CD14-positive monocyte (primary cell): ENCODE results near the gene SSBP3. TPM values are rescaled to one million over a fixed set of nuclear protein-coding genes. Genes with fewer than 3 reads are reported as not detected.

Experiments used
- DNase-seq, 3 donors: peaks; one replicate each; pipeline ENCODE4 v3.0.0-alpha.2; 2011 to 2022
- H2AFZ ChIP-seq: 2 replicates; pipeline ENCODE4 v1.6.0; 2012; ENCODE audit warnings: mild to moderate bottlenecking, low read depth, low read length, inconsistent platforms; ENCODE audit not compliant: insufficient read depth, poor library complexity, severe bottlenecking
- H3K27ac ChIP-seq, 2 donors: 1 replicate in 1 of 2; 2 replicates in 1 of 2; pipeline ENCODE4 v1.5.1; 2012 to 2013; ENCODE audit warnings: low read length in 2 of 2, control low read depth in 1 of 2, inconsistent platforms in 1 of 2, low read depth in 1 of 2, mild to moderate bottlenecking in 1 of 2
- H3K27me3 ChIP-seq, 2 donors: one replicate each; pipeline versions ENCODE4 v1.6.0 to v1.6.1; 2011 to 2013; ENCODE audit warnings: low read length in 2 of 2; ENCODE audit not compliant: control insufficient read depth in 2 of 2, insufficient read depth in 2 of 2
- H3K36me3 ChIP-seq, 2 donors: replicated peaks in 1 of 2; 1 replicate in 1 of 2; 2 replicates in 1 of 2; pipeline versions ENCODE4 v1.5.1 to v1.6.1; 2012 to 2013; ENCODE audit warnings: low read length in 2 of 2, control low read depth in 1 of 2, inconsistent platforms in 1 of 2, mild to moderate bottlenecking in 1 of 2; ENCODE audit not compliant: insufficient read depth in 2 of 2, control insufficient read depth in 1 of 2
- H3K4me1 ChIP-seq, 2 donors: 1 replicate in 1 of 2; 2 replicates in 1 of 2; pipeline versions ENCODE4 v1.5.1 to v1.6.1; 2012 to 2013; ENCODE audit warnings: low read length in 2 of 2, control low read depth in 1 of 2, inconsistent platforms in 1 of 2, mild to moderate bottlenecking in 1 of 2, moderate library complexity in 1 of 2; ENCODE audit not compliant: insufficient read depth in 2 of 2, control insufficient read depth in 1 of 2
- H3K4me2 ChIP-seq: replicated peaks from 2 replicates; pipeline ENCODE3; 2012; ENCODE audit warnings: low read length, moderate library complexity, mild to moderate bottlenecking; ENCODE audit not compliant: poor library complexity, severe bottlenecking; ENCODE audit errors: extremely low read depth
- H3K4me3 ChIP-seq, 3 experiments: fragments of 200-600 bp in 1 of 3; sonication (generic) in 1 of 3; replicated peaks in 1 of 3; 1 replicate in 2 of 3; 2 replicates in 1 of 3; pipeline ENCODE4 v1.5.1; 2011 to 2013; ENCODE audit warnings: low read length in 3 of 3, mild to moderate bottlenecking in 3 of 3, control low read depth in 2 of 3, low read depth in 2 of 3, inconsistent platforms in 1 of 3, moderate library complexity in 1 of 3
- H3K79me2 ChIP-seq: 2 replicates; pipeline ENCODE4 v1.6.0; 2012; ENCODE audit warnings: mild to moderate bottlenecking, control low read depth, inconsistent platforms, low read length, moderate library complexity; ENCODE audit not compliant: insufficient read depth
- H3K9ac ChIP-seq: 2 replicates; pipeline ENCODE4 v1.6.0; 2017; ENCODE audit warnings: low read length, mild to moderate bottlenecking; ENCODE audit not compliant: insufficient read depth, poor library complexity, severe bottlenecking
- H3K9me3 ChIP-seq, 2 donors: replicated peaks in 1 of 2; 1 replicate in 1 of 2; 2 replicates in 1 of 2; pipeline versions ENCODE4 v1.5.1 to v1.6.1; 2012 to 2013; ENCODE audit warnings: low read length in 2 of 2, control low read depth in 1 of 2; ENCODE audit not compliant: control insufficient read depth in 1 of 2, insufficient read depth in 1 of 2
- H4K20me1 ChIP-seq: 2 replicates; pipeline ENCODE4 v1.6.0; 2012; ENCODE audit warnings: mild to moderate bottlenecking, low read length, control low read depth, moderate library complexity; ENCODE audit not compliant: insufficient read depth
- H3K27ac Mint-ChIP-seq, 7 donors: one replicate each; pipeline ENCODE4 v1.8.0; 2020; ENCODE audit warnings: mild to moderate bottlenecking in 7 of 7, mixed read lengths in 7 of 7, moderate library complexity in 6 of 7, inconsistent platforms in 2 of 7
- H3K27me3 Mint-ChIP-seq, 3 donors: one replicate each; pipeline ENCODE4 v1.8.0; 2021 to 2022; ENCODE audit warnings: low read depth in 3 of 3, mild to moderate bottlenecking in 3 of 3, mixed read lengths in 3 of 3, moderate library complexity in 3 of 3, inconsistent platforms in 1 of 3
- H3K36me3 Mint-ChIP-seq, 2 donors: one replicate each; pipeline ENCODE4 v1.8.0; 2020; ENCODE audit warnings: mixed read lengths in 2 of 2, inconsistent platforms in 1 of 2, mild to moderate bottlenecking in 1 of 2
- H3K4me1 Mint-ChIP-seq: one replicate; pipeline ENCODE4 v1.8.0; 2020; ENCODE audit warnings: mild to moderate bottlenecking, mixed read lengths
- H3K4me3 Mint-ChIP-seq, 2 donors: one replicate each; pipeline ENCODE4 v1.8.0; 2020; ENCODE audit warnings: mild to moderate bottlenecking in 2 of 2, mixed read lengths in 2 of 2, moderate library complexity in 1 of 2
- H3K9me3 Mint-ChIP-seq, 7 donors: one replicate each; pipeline ENCODE4 v1.8.0; 2020 to 2022; ENCODE audit warnings: mixed read lengths in 7 of 7, mild to moderate bottlenecking in 6 of 7, moderate library complexity in 6 of 7, inconsistent platforms in 2 of 7
- WGBS: methylation state at CpG from one replicate; pipeline ENCODE4 v1.1.5; 2013; ENCODE audit warnings: missing lambda C conversion rate; ENCODE audit not compliant: insufficient coverage; 5-methylcytosine and 5-hydroxymethylcytosine counted together
- intact Hi-C, 2 donors: fragments of 100-400 bp; cut with micrococcal nuclease; formaldehyde crosslinking; loops; one replicate each; pipeline versions ENCODE4 v1.15.0 to v1.15.1; 2023
- polyA plus RNA-seq, 3 donors: library from polyadenylated mRNA; depleted of rRNA in 1 of 3; unstranded in 2 of 3; stranded (reverse) in 1 of 3; fragments of 300-500 nt in 2 of 3; fragments of >200 nt in 1 of 3; fragmentation: Illumina TruSeq in 2 of 3; gene quantifications; 1 replicate in 2 of 3; 2 replicates in 1 of 3; pipeline ENCODE4 v1.2.3, GENCODE V29; 2012 to 2021
- TF ChIP-seq, protein P1 (sequence below): fragments of 200-600 bp; IDR thresholded peaks from one replicate; pipeline ENCODE4 v1.8.0; 2022; ENCODE audit warnings: antibody characterized with exemption, mild to moderate bottlenecking

SSBP3 gene
- polyA plus RNA-seq, 3 donors = 4.1 to 30.7 (median 4.3) TPM

DNA sequence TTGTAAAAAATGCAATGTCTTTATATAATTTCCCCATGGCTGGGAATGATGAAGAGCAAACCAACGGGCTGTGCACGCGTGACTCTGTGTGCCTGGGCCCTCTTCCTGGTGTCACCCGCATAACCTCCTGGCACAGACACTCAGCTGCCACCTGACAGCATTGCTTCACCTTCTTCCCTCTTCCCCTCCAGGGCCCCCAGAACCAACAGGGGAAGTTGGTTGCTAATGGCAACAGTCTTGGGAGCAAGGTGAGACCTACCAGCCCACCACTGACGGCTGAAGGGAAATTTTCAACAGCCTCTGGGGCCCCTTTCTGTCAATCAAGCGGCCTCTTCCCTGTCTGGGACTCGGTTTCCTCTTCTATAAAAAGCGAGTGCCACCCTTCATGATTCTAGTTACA is 33.2 kb downstream of the SSBP3 start:
- DNase-seq = peak in 2 of 3 donors; percentile 25 to 41
- H3K27me3 Mint-ChIP-seq = peaks cover 0 to 4% (median 3%) of the 10 kb centered on the region in 3 donors
- no peak overlapping the region for H3K4me2 ChIP-seq
- H3K27me3 ChIP-seq = no peaks in the 10 kb centered on the region
- H3K36me3 Mint-ChIP-seq = peaks cover 12 to 32% of the 10 kb centered on the region in 2 donors
- no peak overlapping the region for H2AFZ ChIP-seq
- H3K27ac Mint-ChIP-seq = peak overlapping the region in 1 of 7 donors; percentile 32
- H3K4me1 ChIP-seq = peaks cover 8 to 14% of the 10 kb centered on the region in 2 donors
- no peak overlapping the region for H3K4me3 ChIP-seq
- intact Hi-C loops = no loop called here
- peaks cover 82% of the 10 kb centered on the region for H4K20me1 ChIP-seq
- WGBS = no CpG with 5 or more reads among the region's 8 CpGs
- no peaks in the 10 kb centered on the region for H3K9me3 ChIP-seq
- peaks cover 8% of the 10 kb centered on the region for H3K79me2 ChIP-seq
- H3K27ac ChIP-seq = peak overlapping the region in 1 of 2 donors; percentile 5
- TF ChIP-seq, protein P1, sequence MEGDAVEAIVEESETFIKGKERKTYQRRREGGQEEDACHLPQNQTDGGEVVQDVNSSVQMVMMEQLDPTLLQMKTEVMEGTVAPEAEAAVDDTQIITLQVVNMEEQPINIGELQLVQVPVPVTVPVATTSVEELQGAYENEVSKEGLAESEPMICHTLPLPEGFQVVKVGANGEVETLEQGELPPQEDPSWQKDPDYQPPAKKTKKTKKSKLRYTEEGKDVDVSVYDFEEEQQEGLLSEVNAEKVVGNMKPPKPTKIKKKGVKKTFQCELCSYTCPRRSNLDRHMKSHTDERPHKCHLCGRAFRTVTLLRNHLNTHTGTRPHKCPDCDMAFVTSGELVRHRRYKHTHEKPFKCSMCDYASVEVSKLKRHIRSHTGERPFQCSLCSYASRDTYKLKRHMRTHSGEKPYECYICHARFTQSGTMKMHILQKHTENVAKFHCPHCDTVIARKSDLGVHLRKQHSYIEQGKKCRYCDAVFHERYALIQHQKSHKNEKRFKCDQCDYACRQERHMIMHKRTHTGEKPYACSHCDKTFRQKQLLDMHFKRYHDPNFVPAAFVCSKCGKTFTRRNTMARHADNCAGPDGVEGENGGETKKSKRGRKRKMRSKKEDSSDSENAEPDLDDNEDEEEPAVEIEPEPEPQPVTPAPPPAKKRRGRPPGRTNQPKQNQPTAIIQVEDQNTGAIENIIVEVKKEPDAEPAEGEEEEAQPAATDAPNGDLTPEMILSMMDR = no peak
- H3K4me1 Mint-ChIP-seq = peaks cover 38% of the 10 kb centered on the region
- peaks cover 0 to 13% of the 10 kb centered on the region in 2 donors for H3K36me3 ChIP-seq
- H3K9ac ChIP-seq = no peak overlapping the region
- peak overlapping the region in 1 of 2 donors; percentile 51 for H3K4me3 Mint-ChIP-seq
- H3K9me3 Mint-ChIP-seq = peaks cover 0 to 2% (median 0%) of the 10 kb centered on the region in 7 donors

DNA sequence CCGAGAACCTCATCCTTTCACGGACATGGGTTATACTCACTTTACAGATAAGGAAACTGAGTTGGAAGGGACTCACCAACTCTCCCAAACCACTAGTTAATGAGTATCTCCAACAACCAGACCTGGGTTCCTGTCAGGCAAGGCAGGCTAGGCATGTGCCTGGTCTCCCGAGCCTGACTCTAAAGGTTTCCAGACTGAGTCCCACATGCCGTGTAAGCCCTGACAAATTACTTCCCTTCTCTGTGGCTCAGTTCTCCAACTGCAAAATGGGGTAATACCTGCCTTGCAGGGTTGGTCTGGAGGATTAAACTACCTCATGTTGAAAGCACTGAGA is 34.3 kb downstream of the SSBP3 start:
- Histone ChIP-seq H4K20me1 (peaks cover 73% of the 10 kb centered on the region), H3K9me3 (no peaks in the 10 kb centered on the region), H3K79me2 (peaks cover 4% of the 10 kb centered on the region), H3K4me3 (no peak overlapping the region), H2AFZ (no peak overlapping the region), H3K9ac (no peak overlapping the region), H3K27ac (no peak overlapping the region), H3K4me1 (peaks cover 8 to 14% of the 10 kb centered on the region in 2 donors), H3K27me3 (no peaks in the 10 kb centered on the region), H3K4me2 (no peak overlapping the region), H3K36me3 (peaks cover 0 to 13% of the 10 kb centered on the region in 2 donors)
- intact Hi-C loops = no loop called here
- Mint-ChIP-seq H3K27me3 (peaks cover 0 to 4% (median 2%) of the 10 kb centered on the region in 3 donors), H3K9me3 (peaks cover 0 to 2% (median 0%) of the 10 kb centered on the region in 7 donors), H3K4me3 (no peak overlapping the region), H3K27ac (peak overlapping the region in 2 of 7 donors; percentile 15 to 52), H3K36me3 (peaks cover 12 to 35% of the 10 kb centered on the region in 2 donors), H3K4me1 (peaks cover 35% of the 10 kb centered on the region)
- WGBS = 54% methylated on average over 3 of the region's 4 CpGs
- no peak for DNase-seq
- TF ChIP-seq, protein P1 = no peak
